GM18498 (cell line): ENCODE results near the gene FN3K.
"Not testable (repeated sequence)": the region's sequence is repeated elsewhere in the genome, so short reads cannot be mapped to it uniquely, and the experiment has no call there.

Experiments used
- ATAC-seq: cut with Tn5 transposase; IDR thresholded peaks from one replicate; pipeline ENCODE4 v1.9.1; 2021; ENCODE audit warnings: mild to moderate bottlenecking, moderate library complexity; ENCODE audit not compliant: unreplicated experiment

Gene FN3K

DNA sequence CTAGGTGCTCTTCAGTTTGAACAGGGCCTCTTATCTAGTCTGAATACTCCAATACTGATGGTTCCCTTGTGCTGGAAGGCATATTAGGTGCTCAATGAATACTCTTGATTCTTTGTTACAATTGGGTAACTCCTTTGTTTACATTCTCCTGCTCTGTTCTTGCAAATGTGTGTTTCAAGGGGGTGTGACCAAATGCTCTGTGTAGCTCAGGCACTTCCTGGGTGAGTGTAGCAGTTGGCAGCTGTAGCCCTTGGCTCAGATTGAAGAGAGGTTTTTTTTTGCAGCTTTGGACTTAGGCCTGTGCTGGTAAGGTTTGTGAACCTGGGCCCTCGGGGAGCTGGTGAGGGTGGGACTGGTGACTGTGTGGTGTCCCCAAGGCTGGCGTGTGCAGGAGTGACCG, 36.6 kb downstream of the FN3K start:
- no peak for ATAC-seq

GRCh38 chr17:82774456-82774855, 39.0 kb downstream of the FN3K start:
- not testable (repeated sequence) for ATAC-seq

DNA sequence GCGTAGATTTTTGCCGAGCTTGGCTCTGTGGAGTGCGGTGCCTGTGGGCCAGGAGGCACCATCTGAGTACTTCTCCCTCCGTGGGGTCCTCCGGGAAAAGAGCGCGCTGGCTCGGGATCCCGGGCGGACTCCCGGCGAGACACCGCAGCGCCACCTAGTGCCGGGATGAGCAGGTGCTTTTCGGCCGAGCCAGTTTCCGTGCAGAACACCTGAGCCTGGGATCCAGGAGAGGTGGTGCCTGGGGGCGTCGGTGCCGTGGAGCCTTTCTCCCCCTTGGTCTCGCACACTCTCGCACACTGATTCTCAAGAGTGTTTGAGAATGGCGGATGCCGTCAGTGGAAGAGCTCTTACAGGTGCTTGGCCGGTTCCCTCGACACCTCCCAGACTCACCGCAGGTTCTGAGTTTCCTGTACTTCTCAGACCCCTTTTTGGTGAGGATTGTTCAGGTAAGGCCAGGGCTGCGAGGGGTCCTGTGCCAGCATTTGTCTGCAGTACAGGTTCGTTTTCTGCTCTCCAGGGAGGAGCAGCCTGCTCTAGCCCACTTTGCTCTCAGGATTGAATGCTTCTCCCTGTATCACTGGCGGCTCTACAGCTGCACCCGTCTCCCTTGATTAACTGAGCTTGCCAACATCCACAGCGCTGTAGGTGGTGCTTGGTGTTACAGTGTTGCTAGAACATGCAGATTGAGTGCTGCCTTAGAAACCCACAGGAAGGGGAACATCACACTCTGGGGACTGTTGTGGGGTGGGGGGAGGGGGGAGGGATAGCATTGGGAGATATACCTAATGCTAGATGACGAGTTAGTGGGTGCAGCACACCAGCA, 39.8 kb downstream of the FN3K start:
- no peak for ATAC-seq

- ATAC-seq = no peak
These were observed 41.0 kb downstream of the FN3K start for GRCh38 chr17:82776454-82776853.

DNA sequence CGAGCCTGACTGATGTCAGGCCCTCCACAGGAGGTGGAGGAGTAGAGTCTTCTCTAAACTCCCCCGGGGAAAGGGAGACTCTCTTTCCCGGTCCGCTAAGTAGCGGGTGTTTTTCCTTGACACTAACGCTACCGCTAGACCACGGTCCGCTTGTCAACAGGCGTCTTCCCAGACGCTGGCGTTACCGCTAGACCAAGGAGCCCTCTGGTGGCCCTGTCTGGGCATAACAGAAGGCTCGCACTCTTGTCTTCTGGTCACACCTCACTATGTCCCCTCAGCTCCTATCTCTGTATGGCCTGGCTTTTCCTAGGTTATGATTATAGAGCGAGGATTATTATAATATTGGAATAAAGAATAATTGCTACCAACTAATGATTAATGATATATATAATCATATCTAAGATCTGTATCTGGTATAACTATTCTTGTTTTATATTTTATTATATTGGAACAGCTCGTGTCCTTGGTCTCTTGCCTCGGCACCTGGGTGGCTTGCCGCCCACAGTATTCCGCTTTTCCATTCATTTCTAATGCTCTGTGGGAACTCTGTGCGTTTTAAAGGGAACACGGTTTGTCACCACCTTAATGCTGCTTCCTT, 42.5 kb downstream of the FN3K start:
- not testable (repeated sequence) for ATAC-seq

DNA sequence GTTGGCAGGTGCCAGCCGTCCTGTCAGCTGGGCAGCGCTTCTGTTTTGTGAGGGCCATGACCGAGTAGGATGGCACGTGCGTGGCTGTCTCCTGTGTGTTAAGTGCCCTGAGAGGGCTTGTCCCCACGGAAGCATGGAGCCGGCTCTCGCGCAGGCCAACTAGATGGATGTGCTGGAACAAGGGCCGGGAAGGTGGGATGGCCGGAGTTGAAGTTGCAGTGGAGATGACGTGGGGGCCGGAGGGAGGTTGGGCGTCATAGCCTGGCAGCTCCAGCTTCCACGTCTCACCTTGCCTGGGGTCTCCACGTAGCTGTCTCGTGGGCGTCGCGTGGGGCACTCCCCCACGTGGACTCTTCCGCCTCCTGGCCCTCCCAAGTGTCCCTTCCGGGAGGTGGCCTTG, 44.1 kb downstream of the FN3K start:
- ATAC-seq = no peak

- no peak for ATAC-seq
These were observed 44.8 kb downstream of the FN3K start for GRCh38 chr17:82780195-82780594.

DNA sequence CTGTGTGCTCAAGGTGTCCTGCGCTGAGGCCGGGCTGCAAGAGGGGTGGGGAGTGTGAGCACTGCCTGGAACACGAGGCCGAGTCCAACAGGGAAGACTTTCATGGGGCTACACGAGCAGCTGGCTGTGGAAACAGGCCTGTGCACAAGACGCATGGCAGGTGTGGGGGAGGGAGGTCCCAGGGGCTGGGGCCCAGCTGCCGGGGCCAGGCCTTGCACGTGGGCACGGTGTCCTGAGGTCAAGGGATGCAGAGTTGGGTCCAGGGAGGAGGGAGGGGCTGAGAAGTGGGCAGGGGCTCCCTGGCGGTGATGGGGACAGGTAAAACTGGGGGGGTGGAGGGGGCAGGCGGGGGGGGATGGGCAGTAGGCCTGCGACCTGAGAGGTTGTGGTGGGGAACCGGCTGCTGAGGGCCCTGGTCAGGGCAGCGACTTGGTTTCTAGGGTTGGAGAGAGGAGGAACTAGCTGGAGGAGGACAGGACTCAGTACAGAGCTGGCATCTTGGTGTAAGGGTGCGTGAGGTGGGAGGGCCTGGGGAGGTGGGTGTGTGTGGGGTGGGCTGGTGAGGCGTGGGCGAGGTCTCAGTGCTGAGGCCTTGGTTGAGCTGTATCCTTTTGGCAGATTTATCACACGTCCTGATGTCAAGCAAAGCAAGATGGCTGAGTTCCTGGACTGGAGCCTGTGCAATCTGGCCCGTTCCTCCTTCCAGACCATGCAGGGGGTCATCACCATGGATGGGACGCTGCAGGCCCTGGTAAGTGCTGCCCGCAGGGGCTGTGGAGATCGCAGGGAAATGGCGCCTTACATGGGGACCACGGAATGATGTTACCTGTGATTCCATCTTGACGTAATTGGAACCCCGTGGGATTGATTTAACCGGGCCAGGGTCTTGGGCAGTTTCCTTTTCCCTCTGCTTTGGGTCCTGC, 45.8 kb downstream of the FN3K start:
- no peak for ATAC-seq

GRCh38 chr17:82781894-82782274, 46.5 kb downstream of the FN3K start:
- peak; percentile 73 for ATAC-seq

GRCh38 chr17:82782657-82783207, 47.3 kb downstream of the FN3K start:
- ATAC-seq = no peak

- no peak for ATAC-seq
These were observed 48.1 kb downstream of the FN3K start for GRCh38 chr17:82783498-82783897.

GRCh38 chr17:82785581-82785980, 50.2 kb downstream of the FN3K start:
- not testable (repeated sequence) for ATAC-seq

DNA sequence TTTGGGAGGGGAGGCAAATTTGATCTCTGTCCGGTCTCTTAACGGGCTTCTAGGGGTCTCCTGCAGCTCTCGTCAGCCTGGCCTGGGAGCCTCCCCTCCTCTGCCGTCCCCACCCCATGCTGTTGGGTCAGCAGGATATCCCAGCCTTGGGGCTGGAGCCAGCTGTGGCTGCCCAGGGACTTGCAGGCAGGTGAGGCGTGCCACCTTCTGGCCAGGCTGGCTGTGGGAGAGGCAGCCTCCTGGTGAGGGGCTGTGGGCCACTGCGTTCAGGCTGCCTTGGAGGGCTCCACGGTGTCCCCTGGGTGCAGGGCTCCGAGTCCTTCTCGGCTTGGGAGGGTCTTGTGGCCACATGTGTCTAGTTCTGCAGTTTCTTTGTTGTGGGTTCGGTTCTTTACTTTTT, 51.0 kb downstream of the FN3K start:
- ATAC-seq = no peak

DNA sequence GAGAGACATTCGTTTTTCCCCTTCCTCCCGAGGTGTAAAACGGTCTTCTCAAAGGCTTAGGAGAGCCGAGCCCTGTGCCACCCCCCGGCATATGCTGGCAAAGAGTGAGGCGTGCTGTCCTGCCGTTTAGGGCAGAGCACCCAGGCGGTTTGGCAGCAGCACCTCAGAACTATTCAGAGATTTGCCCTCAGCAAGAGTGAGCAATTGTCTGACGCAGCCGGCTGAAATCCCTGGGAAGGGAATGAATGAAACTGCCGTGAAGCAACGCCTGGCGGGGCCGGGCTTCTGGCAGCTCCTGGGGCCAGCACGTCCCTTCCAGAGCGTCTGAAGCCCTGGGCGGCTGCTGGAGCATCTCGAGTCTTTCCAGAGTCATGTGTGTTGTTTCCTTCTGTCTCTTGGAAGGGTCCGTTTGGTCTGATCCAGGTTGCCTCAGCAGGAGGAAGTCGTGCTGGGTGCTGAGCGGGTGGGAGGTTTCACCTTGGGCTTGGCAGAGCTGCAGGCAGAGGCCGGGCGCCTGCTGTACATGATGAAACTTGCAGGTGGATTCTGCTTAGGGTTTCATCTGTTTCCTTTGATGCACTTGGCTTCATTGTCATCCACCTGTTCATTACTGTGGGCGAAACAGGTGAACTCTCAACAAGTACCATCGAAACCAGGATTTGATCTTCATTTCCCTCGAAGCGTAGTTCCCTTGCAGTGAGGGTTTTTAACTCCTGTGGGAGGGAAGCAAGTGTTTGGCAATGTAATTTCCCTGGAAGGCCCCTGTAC, 51.9 kb downstream of the FN3K start:
- no peak for ATAC-seq

- no peak for ATAC-seq
These were observed 53.0 kb downstream of the FN3K start for GRCh38 chr17:82788206-82789001.

DNA sequence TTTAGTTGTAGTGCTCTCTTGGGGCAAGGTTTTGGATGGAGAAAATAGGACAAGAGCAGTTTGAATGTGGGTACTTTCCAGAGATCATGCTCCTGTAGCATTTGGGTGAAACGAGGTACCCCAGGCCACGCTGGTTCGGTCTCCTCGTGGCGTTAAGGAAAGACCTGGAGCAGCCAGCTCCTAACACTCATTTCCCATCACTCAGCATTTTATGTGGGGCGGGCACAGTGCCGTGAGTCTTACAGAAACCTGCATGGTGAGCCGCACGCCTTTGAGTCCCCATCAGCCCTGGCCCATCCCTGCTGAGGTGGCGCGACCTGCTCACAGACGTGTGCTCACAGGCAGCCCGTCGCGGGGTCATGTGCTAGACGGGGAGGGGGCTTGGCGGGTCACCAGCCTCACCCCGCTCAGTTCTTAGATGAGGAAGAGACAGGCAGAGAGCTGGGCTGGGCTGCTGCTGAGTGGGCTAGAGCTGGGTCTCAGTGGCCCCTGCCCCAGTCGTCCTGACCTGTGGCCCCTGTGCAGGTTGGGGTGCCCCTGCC, 53.7 kb downstream of the FN3K start:
- no peak for ATAC-seq

DNA sequence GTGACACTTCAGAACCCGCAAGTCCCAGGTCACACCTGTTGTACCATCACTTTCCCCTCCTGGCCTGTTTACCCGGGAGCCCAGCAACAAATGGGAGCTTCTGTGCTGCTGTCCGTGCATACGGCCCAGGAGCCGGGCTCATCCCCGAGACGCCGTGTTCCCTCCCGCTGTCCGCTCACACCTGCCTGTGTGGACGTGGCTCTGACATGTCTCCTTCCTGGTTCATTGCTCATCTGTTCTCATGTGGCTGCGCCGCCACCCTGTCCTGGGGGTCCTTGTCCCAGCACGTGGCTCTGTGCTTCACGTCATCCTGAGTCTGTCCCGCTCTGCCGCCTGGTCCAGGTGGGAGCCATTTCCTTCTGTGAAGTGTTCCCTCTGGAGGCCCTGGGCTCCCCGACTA, 54.4 kb downstream of the FN3K start:
- no peak for ATAC-seq

GRCh38 chr17:82790391-82790790, 55.0 kb downstream of the FN3K start:
- ATAC-seq = no peak

DNA sequence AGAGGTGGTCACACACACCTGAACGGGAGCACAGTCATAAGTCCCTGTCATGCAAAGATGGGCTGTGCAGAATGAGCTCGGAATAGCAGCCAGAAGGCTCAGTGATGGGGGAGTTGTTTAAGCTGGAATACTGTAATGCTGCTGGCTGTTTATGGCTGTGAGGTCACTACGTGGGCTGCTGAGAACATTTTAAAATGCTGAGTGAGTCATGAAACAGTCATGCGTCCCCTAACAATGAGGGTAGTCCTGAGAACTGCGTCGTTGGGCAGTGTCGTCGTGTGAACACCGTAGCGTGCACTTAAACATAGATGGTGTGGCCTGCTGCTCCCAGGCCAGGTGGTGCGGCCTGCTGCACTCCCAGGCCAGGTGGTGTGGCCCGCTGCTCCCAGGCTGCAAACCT, 56.1 kb downstream of the FN3K start:
- ATAC-seq = no peak
